Measurements from ENCODE around the gene RNASE4.
"Not testable (repeated sequence)": the region's sequence is repeated elsewhere in the genome, so short reads cannot be mapped to it uniquely, and the experiment has no call there.

Gene RNASE4

DNA sequence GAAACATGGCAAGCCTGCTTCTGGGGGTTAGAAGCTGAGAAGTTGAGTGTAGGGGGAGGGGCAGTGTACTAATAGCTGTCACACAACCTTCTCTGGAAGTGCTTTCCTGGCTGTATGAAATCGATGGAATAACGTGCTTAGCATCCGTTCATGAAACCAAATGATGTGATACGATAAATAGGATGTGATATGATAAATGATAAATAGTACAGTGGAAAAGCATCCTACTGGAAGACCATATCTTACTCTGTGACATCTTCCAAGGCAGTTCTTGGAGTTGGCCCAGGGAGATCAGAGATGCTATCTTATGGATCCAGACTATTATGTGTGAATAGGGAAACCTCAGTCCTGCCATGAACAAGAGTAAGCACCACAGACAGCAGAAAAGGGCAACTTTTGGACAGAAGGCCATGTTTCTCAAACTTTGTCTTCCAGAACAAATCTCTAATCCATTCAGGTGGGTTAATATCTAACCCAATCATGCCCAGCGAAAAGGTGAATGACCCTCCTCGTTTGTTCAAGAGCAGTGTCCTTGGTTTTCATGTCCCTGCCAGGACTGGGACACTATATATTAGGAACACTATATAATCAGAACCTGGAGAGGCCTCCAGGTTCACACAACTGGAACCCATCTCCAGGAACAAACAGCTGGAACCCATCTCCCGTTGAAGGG, 3.9 kb downstream of the RNASE4 start, which contains the start of gene ANG:
Gene ANG, plus strand, starts transcription at position 598 of the 673 bp plus-strand sequence. CDS start 4,801 bp downstream, outside the sequence.
- H3K36me3 ChIP-seq (ENCODE audit: insufficient read depth, low read length), result no peaks in the 10 kb centered on the region
- no peak within 1 kb of the TSS for H3K4me3 ChIP-seq (ENCODE audit: low read length)
- H3K27me3 ChIP-seq (ENCODE audit: control insufficient read depth, insufficient read depth, low read length), result no peaks in the 10 kb centered on the region
- H3K4me1 ChIP-seq (ENCODE audit: control insufficient read depth, insufficient read depth, low read length), result peaks cover 7% of the 10 kb centered on the region
- no peaks in the 10 kb centered on the region for H3K9me3 ChIP-seq (replicated peaks; ENCODE audit: low read length)
- no peak within 1 kb of the TSS for H3K9ac ChIP-seq (ENCODE audit: low read depth, low read length)
- H3K4me2 ChIP-seq (ENCODE audit: low read length), result no peak within 1 kb of the TSS

DNA sequence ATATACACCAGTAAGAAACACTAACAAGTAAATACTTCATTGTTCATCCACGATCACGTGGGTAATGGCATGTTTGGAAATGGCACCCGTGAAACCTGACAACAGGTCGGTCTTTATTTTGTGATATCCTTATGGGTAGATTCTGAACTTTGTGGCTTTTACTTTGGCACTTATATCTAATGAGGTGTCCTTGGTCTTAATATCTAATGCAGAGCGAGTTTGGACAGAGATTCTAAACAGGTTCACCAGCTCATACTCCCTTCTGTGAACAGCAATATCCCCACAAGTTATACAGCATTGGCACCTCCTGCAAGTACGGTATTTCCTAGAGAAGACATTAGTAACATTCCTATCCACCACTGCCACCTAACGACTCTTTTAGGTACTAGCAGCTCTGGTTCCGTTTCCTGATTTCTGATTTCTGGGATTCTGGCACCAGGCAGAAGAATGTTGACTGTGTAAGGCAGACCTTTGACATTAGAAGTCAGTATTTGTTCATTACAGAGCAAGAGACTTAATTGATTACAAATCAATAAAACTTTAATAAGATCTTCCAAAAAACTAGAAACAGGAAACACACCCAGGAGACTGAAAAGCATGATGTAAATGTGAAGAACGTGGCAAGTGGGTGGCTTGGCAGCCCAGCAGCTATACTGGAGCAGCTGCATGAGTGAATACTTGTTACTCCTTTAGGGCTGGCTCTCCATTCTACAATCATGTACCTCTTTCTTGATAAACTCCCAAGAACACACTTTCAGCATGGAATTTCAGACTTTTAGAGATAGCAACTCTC, 6.7 kb downstream of the RNASE4 start:
- H3K4me3 ChIP-seq (ENCODE audit: low read length), result no peak overlapping the region
- H3K4me2 ChIP-seq (ENCODE audit: low read length), result peak overlapping the region; percentile 51
- peaks cover 3% of the 10 kb centered on the region for H3K36me3 ChIP-seq (ENCODE audit: insufficient read depth, low read length)
- no peaks in the 10 kb centered on the region for H3K27me3 ChIP-seq (ENCODE audit: control insufficient read depth, insufficient read depth, low read length)
- H3K9me3 ChIP-seq (replicated peaks; ENCODE audit: low read length), result no peaks in the 10 kb centered on the region
- H3K4me1 ChIP-seq (ENCODE audit: control insufficient read depth, insufficient read depth, low read length), result peaks cover 5% of the 10 kb centered on the region
- no peak overlapping the region for H3K9ac ChIP-seq (ENCODE audit: low read depth, low read length)

DNA sequence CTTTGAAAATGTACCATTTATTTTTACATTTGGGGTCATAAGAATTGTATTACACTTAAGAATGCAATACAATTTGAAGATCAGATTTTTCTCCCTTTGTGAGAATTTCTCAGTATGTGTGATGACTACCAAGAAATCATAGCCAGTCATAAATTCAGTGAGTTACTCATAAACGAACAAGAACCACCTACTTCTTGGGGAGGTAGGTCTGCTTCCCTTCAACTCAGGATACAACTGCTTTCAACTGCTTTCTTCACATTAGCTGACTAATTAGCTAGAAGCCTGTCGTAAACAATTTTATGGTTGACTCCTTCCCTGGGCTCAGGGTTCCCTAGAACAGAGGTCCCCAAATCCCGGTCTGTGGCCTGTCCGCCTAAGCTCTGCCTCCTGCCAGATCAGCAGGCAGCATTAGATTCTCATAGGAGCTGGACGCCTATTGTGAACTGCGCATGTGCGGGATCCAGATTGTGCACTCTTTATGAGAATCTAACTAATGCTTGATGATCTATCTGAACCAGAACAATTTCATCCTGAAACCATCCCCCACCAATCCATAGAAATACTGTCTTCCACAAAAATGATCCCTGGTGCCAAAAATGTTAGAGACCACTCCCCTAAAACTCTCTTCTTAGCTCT, 7.9 kb downstream of the RNASE4 start:
- no peak overlapping the region for H3K9ac ChIP-seq (ENCODE audit: low read depth, low read length)
- no peaks in the 10 kb centered on the region for H3K9me3 ChIP-seq (replicated peaks; ENCODE audit: low read length)
- peaks cover 3% of the 10 kb centered on the region for H3K36me3 ChIP-seq (ENCODE audit: insufficient read depth, low read length)
- H3K27me3 ChIP-seq (ENCODE audit: control insufficient read depth, insufficient read depth, low read length), result no peaks in the 10 kb centered on the region
- H3K4me1 ChIP-seq (ENCODE audit: control insufficient read depth, insufficient read depth, low read length), result peaks cover under 1% of the 10 kb centered on the region
- no peak overlapping the region for H3K4me3 ChIP-seq (ENCODE audit: low read length)
- H3K4me2 ChIP-seq (ENCODE audit: low read length), result no peak overlapping the region

DNA sequence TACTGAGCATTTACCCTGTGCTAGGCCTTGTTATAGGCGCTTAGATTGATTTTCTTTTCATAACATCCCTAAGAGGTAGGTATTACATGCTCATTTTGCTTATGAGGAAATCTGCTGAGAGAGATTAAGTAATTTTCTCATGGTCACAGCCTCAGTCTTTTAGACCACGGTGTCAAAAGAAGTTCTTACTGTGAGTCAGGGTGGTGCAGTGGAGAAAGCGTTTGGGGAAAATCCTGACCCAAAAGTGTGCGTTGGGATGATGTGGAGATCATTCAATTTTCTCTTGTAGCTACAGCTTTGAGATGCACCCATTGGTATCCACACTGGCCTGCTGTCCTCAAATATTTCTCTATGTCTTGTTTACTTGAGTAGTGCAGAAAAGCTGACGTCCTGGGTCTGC, 12.4 kb downstream of the RNASE4 start:
- no peak overlapping the region for H3K4me3 ChIP-seq (ENCODE audit: low read length)
- no peaks in the 10 kb centered on the region for H3K9me3 ChIP-seq (replicated peaks; ENCODE audit: low read length)
- H3K27me3 ChIP-seq (ENCODE audit: control insufficient read depth, insufficient read depth, low read length), result no peaks in the 10 kb centered on the region
- peaks cover 3% of the 10 kb centered on the region for H3K36me3 ChIP-seq (ENCODE audit: insufficient read depth, low read length)
- H3K4me1 ChIP-seq (ENCODE audit: control insufficient read depth, insufficient read depth, low read length), result peaks cover 5% of the 10 kb centered on the region
- H3K9ac ChIP-seq (ENCODE audit: low read depth, low read length), result no peak overlapping the region
- no peak overlapping the region for H3K4me2 ChIP-seq (ENCODE audit: low read length)

- H3K4me2 ChIP-seq (ENCODE audit: low read length), result no peak overlapping the region
- H3K9ac ChIP-seq (ENCODE audit: low read depth, low read length), result no peak overlapping the region
- H3K27me3 ChIP-seq (ENCODE audit: control insufficient read depth, insufficient read depth, low read length), result no peaks in the 10 kb centered on the region
- peaks cover 3% of the 10 kb centered on the region for H3K36me3 ChIP-seq (ENCODE audit: insufficient read depth, low read length)
- no peaks in the 10 kb centered on the region for H3K9me3 ChIP-seq (replicated peaks; ENCODE audit: low read length)
- H3K4me1 ChIP-seq (ENCODE audit: control insufficient read depth, insufficient read depth, low read length), result peaks cover 5% of the 10 kb centered on the region
- H3K4me3 ChIP-seq (ENCODE audit: low read length), result no peak overlapping the region
These were observed 13.1 kb downstream of the RNASE4 start for GRCh38 chr14:20697273-20698017.

DNA sequence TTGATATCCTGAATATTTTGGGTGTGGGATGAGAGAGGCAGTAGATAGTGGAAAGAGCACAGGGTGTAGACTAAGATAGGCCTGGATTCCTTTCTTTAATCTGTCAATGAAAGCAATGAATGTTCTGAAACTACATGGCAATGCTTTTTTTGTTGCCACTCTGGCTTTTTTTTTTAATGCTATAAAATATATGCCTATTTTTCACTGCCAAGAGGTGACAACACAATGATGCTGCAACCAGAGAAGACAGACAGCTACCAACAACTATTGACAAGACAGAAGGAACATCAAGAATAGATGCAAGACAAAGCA, 13.6 kb downstream of the RNASE4 start:
- Histone ChIP-seq H3K4me3 (ENCODE audit: low read length) (no peak overlapping the region), H3K4me2 (ENCODE audit: low read length) (no peak overlapping the region), H3K27me3 (ENCODE audit: control insufficient read depth, insufficient read depth, low read length) (no peaks in the 10 kb centered on the region), H3K36me3 (ENCODE audit: insufficient read depth, low read length) (peaks cover 3% of the 10 kb centered on the region), H3K9ac (ENCODE audit: low read depth, low read length) (no peak overlapping the region), H3K4me1 (ENCODE audit: control insufficient read depth, insufficient read depth, low read length) (peaks cover 5% of the 10 kb centered on the region), H3K9me3 (replicated peaks; ENCODE audit: low read length) (no peaks in the 10 kb centered on the region)

DNA sequence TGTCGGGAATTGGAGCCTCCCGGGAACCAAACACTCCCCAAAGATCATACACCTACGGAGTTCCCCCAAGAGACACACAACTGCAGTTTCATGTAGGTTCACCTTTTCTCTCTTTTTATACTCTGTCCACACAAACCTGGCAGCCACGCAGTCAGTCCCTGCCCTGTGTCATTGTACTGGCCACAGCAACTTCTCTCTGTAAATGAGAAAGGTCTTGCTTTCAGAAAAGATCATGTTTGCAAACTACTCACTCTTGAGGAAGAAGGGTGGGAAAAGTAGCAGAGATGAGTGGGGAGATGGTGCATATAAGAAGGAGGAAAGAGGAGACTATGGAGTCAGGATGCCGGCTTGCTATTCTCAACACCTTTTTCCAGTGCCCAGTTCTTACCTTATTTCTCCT, 14.6 kb downstream of the RNASE4 start:
- Histone ChIP-seq H3K4me2 (ENCODE audit: low read length) (no peak overlapping the region), H3K27me3 (ENCODE audit: control insufficient read depth, insufficient read depth, low read length) (no peaks in the 10 kb centered on the region), H3K36me3 (ENCODE audit: insufficient read depth, low read length) (no peaks in the 10 kb centered on the region), H3K4me1 (ENCODE audit: control insufficient read depth, insufficient read depth, low read length) (peaks cover 5% of the 10 kb centered on the region), H3K9me3 (replicated peaks; ENCODE audit: low read length) (no peaks in the 10 kb centered on the region), H3K9ac (ENCODE audit: low read depth, low read length) (no peak overlapping the region), H3K4me3 (ENCODE audit: low read length) (no peak overlapping the region)

GRCh38 chr14:20699931-20700330, 15.6 kb downstream of the RNASE4 start:
- Histone ChIP-seq H3K4me3 (ENCODE audit: low read length) (no peak overlapping the region), H3K4me1 (ENCODE audit: control insufficient read depth, insufficient read depth, low read length) (peaks cover 5% of the 10 kb centered on the region), H3K9me3 (replicated peaks; ENCODE audit: low read length) (no peaks in the 10 kb centered on the region), H3K9ac (ENCODE audit: low read depth, low read length) (no peak overlapping the region), H3K36me3 (ENCODE audit: insufficient read depth, low read length) (no peaks in the 10 kb centered on the region), H3K4me2 (ENCODE audit: low read length) (no peak overlapping the region), H3K27me3 (ENCODE audit: control insufficient read depth, insufficient read depth, low read length) (no peaks in the 10 kb centered on the region)

GRCh38 chr14:20700965-20701364, 16.6 kb downstream of the RNASE4 start:
- not testable (repeated sequence) for H3K4me2 ChIP-seq (ENCODE audit: low read length); H3K4me1 ChIP-seq (ENCODE audit: control insufficient read depth, insufficient read depth, low read length); H3K27me3 ChIP-seq (ENCODE audit: control insufficient read depth, insufficient read depth, low read length); H3K9me3 ChIP-seq (replicated peaks; ENCODE audit: low read length); H3K4me3 ChIP-seq (ENCODE audit: low read length); H3K36me3 ChIP-seq (ENCODE audit: insufficient read depth, low read length); H3K9ac ChIP-seq (ENCODE audit: low read depth, low read length)

GRCh38 chr14:20706657-20707355, 22.4 kb downstream of the RNASE4 start:
- Histone ChIP-seq H3K4me2 (ENCODE audit: low read length) (no peak overlapping the region), H3K36me3 (ENCODE audit: insufficient read depth, low read length) (no peaks in the 10 kb centered on the region), H3K9me3 (replicated peaks; ENCODE audit: low read length) (no peaks in the 10 kb centered on the region), H3K27me3 (ENCODE audit: control insufficient read depth, insufficient read depth, low read length) (peaks cover 17% of the 10 kb centered on the region), H3K4me3 (ENCODE audit: low read length) (no peak overlapping the region), H3K4me1 (ENCODE audit: control insufficient read depth, insufficient read depth, low read length) (no peaks in the 10 kb centered on the region), H3K9ac (ENCODE audit: low read depth, low read length) (no peak overlapping the region)

DNA sequence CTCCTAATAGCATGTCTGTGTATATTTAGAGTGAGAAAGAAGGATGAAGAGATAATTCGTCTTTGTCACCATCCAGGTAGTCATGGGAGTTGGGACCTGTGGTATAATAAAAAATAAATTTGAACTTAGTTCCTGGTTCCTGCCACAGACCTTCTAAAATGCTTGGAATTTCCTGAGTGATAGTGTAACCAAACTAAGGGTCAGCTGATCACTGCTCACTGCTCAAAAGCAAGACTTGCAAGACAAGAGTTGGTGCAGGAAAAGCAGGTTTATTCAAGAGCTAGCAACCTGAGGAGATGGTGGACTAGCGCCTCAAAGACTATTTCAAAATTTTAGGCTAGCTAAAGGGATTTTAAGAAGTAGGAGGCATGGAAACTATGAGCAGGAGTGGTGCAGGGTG, 23.3 kb downstream of the RNASE4 start:
- Histone ChIP-seq H3K4me3 (ENCODE audit: low read length) (no peak overlapping the region), H3K9me3 (replicated peaks; ENCODE audit: low read length) (no peaks in the 10 kb centered on the region), H3K9ac (ENCODE audit: low read depth, low read length) (no peak overlapping the region), H3K4me2 (ENCODE audit: low read length) (no peak overlapping the region), H3K4me1 (ENCODE audit: control insufficient read depth, insufficient read depth, low read length) (no peaks in the 10 kb centered on the region), H3K27me3 (ENCODE audit: control insufficient read depth, insufficient read depth, low read length) (peaks cover 21% of the 10 kb centered on the region), H3K36me3 (ENCODE audit: insufficient read depth, low read length) (no peaks in the 10 kb centered on the region)
